Stimulated activated CD8-positive, alpha-beta memory T cell treated with anti-CD3 and anti-CD28 coated beads, Interleukin-2, amount 100 ng/mL, for 1 hour (primary cell): ENCODE results near the gene PRR5.

Source experiments
- DNase-seq, 2 donors: peaks; one replicate each; pipeline ENCODE4 v3.0.0-alpha.2; 2020; ENCODE audit warnings: low read depth in 2 of 2

Gene PRR5

GRCh38 chr22:44692662-44693007 is 9.4 kb upstream of the PRR5 start:
- DNase-seq = no peak

GRCh38 chr22:44693145-44693544 is 8.9 kb upstream of the PRR5 start:
- no peak for DNase-seq

- no peak for DNase-seq
Observed at GRCh38 chr22:44693756-44694155, 8.2 kb upstream of the PRR5 start.

- peak; percentile 77 for DNase-seq
Observed at GRCh38 chr22:44697423-44698141, 4.4 kb upstream of the PRR5 start.

GRCh38 chr22:44698531-44699421 is 3.2 kb upstream of the PRR5 start:
- no peak for DNase-seq

- no peak for DNase-seq
Observed at GRCh38 chr22:44700456-44700855, 1.5 kb upstream of the PRR5 start.

- DNase-seq = no peak
Observed at GRCh38 chr22:44701187-44701790, 715 bp upstream of the PRR5 start.

GRCh38 chr22:44702479-44703198 is 635 bp downstream of the PRR5 start:
- DNase-seq = no peak

GRCh38 chr22:44703255-44703870 is 1.4 kb downstream of the PRR5 start:
- DNase-seq = no peak

GRCh38 chr22:44704159-44705021 is 2.4 kb downstream of the PRR5 start:
- DNase-seq = no peak

- DNase-seq = no peak
Observed at GRCh38 chr22:44705022-44705297, 3.0 kb downstream of the PRR5 start.

- DNase-seq = no peak
Observed at GRCh38 chr22:44706488-44706887, 4.5 kb downstream of the PRR5 start.

- DNase-seq = no peak
Observed at GRCh38 chr22:44707178-44707577, 5.2 kb downstream of the PRR5 start.

- no peak for DNase-seq
Observed at GRCh38 chr22:44707752-44708151, 5.7 kb downstream of the PRR5 start.

GRCh38 chr22:44709881-44710392 is 7.9 kb downstream of the PRR5 start:
- no peak for DNase-seq

GRCh38 chr22:44710474-44711240 is 8.7 kb downstream of the PRR5 start:
- no peak for DNase-seq

GRCh38 chr22:44711241-44711560 is 9.2 kb downstream of the PRR5 start:
- DNase-seq = no peak

- no peak for DNase-seq
Observed at GRCh38 chr22:44711690-44712555, 9.9 kb downstream of the PRR5 start.

GRCh38 chr22:44712962-44713361 is 11.0 kb downstream of the PRR5 start:
- no peak for DNase-seq
